Neutrophil (primary cell): ENCODE results near the gene GCLM.

Source experiments
- H3K27ac ChIP-seq: fragments of 200-600 bp; sonication (generic); 2 replicates; pipeline ENCODE4 v1.5.1; 2016; ENCODE audit warnings: mild to moderate bottlenecking, moderate library complexity
- H3K27me3 ChIP-seq: fragments of 200-600 bp; sonication (generic); 2 replicates; pipeline ENCODE4 v1.6.0; 2016; ENCODE audit warnings: mild to moderate bottlenecking
- H3K36me3 ChIP-seq: fragments of 200-600 bp; sonication (generic); 2 replicates; pipeline ENCODE4 v1.5.1; 2017
- H3K4me1 ChIP-seq, 2 experiments: fragments of 200-600 bp in 1 of 2; sonication (generic) in 1 of 2; 1 replicate in 1 of 2; 2 replicates in 1 of 2; pipeline versions ENCODE4 v1.5.1 to v1.6.1; 2013 to 2016; ENCODE audit warnings: low read depth in 1 of 2, low read length in 1 of 2, mild to moderate bottlenecking in 1 of 2, moderate library complexity in 1 of 2; ENCODE audit not compliant: control insufficient read depth in 1 of 2, insufficient read depth in 1 of 2
- H3K4me3 ChIP-seq, 2 experiments: fragments of 200-600 bp in 1 of 2; sonication (generic) in 1 of 2; 1 replicate in 1 of 2; 2 replicates in 1 of 2; pipeline ENCODE4 v1.5.1; 2013 to 2016; ENCODE audit warnings: low read depth in 1 of 2, low read length in 1 of 2, mild to moderate bottlenecking in 1 of 2, moderate library complexity in 1 of 2
- H3K9me3 ChIP-seq: fragments of 200-600 bp; sonication (generic); 2 replicates; pipeline ENCODE4 v1.5.1; 2016
- TF ChIP-seq, protein P1 (sequence below): fragments of 200-600 bp; sonication (generic); IDR thresholded peaks from 2 replicates; pipeline ENCODE4 v1.5.1; 2016; ENCODE audit warnings: antibody characterized with exemption

Gene GCLM

GRCh38 chr1:93839753-93840152 lies 69.5 kb downstream of the GCLM start:
- Histone ChIP-seq H3K4me3 (no peak overlapping the region), H3K36me3 (no peaks in the 10 kb centered on the region), H3K27me3 (peaks cover 8% of the 10 kb centered on the region), H3K9me3 (no peaks in the 10 kb centered on the region), H3K27ac (no peak overlapping the region), H3K4me1 (no peaks in the 10 kb centered on the region)
- TF ChIP-seq, protein P1, sequence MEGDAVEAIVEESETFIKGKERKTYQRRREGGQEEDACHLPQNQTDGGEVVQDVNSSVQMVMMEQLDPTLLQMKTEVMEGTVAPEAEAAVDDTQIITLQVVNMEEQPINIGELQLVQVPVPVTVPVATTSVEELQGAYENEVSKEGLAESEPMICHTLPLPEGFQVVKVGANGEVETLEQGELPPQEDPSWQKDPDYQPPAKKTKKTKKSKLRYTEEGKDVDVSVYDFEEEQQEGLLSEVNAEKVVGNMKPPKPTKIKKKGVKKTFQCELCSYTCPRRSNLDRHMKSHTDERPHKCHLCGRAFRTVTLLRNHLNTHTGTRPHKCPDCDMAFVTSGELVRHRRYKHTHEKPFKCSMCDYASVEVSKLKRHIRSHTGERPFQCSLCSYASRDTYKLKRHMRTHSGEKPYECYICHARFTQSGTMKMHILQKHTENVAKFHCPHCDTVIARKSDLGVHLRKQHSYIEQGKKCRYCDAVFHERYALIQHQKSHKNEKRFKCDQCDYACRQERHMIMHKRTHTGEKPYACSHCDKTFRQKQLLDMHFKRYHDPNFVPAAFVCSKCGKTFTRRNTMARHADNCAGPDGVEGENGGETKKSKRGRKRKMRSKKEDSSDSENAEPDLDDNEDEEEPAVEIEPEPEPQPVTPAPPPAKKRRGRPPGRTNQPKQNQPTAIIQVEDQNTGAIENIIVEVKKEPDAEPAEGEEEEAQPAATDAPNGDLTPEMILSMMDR, result no peak

- no peaks in the 10 kb centered on the region for H3K9me3 ChIP-seq
- no peaks in the 10 kb centered on the region for H3K36me3 ChIP-seq
- no peak overlapping the region for H3K27ac ChIP-seq
- H3K27me3 ChIP-seq, result peaks cover 6% of the 10 kb centered on the region
- no peaks in the 10 kb centered on the region for H3K4me1 ChIP-seq
- no peak overlapping the region for H3K4me3 ChIP-seq
- TF ChIP-seq, protein P1, result no peak
Observed at GRCh38 chr1:93839307-93839706, 69.9 kb downstream of the GCLM start.

GRCh38 chr1:93837961-93838360 lies 71.3 kb downstream of the GCLM start:
- TF ChIP-seq, protein P1, result no peak
- peaks cover 6% of the 10 kb centered on the region for H3K27me3 ChIP-seq

More at GRCh38 chr1:93837961-93838360, 71.3 kb downstream of the GCLM start:
- Histone ChIP-seq H3K36me3 (no peaks in the 10 kb centered on the region), H3K9me3 (peaks cover 7% of the 10 kb centered on the region), H3K4me3 (no peak overlapping the region), H3K4me1 (no peaks in the 10 kb centered on the region), H3K27ac (no peak overlapping the region)
